HG03558 (cell line): Measurements from ENCODE around the gene RBKS.
"Not testable (repeated sequence)": the region's sequence is repeated elsewhere in the genome, so short reads cannot be mapped to it uniquely, and the experiment has no call there.

Source experiments
- ATAC-seq: cut with Tn5 transposase; IDR thresholded peaks from one replicate; pipeline ENCODE4 v1.9.1; 2021; ENCODE audit warnings: moderate number of reproducible peaks; ENCODE audit not compliant: unreplicated experiment; ENCODE audit errors: extremely low read depth

RBKS gene

DNA sequence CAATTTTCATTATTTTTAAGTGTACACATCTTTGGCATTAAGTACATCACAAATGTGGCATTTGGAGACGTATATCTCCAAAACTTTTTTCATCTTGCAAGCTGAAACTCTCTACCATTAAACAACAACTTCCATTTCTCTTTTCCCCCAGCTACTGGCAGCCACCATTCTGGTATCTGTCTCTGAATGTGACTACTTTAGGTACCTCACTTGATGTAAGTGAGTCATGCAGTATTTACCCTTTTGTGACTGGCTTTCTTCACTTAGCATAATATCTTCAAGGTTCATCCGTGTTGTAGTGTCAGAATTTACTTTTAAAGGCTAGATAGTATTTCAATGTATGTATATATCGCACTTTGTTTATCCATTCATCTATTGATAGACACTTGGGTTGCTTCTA lies 17.4 kb upstream of the RBKS start:
- no peak for ATAC-seq

DNA sequence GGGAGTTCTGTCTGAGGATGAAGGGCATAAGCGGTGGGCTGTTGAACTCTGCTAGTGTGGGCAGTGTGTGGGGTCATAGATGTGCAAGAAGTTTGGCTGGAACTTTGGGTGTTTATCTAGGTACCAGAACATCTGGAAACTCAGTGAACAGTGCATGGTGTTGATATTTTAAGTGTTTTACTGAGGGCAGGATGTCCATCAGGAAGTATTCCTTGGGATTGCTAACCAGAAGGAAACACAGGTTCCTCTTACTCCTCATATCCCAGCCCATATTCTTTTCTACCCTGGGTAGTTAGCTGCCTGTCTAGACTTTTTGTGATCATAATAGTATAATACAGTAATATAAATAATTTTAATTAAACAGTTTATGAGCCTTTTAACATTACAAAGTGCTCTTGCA lies 15.9 kb upstream of the RBKS start:
- no peak for ATAC-seq

DNA sequence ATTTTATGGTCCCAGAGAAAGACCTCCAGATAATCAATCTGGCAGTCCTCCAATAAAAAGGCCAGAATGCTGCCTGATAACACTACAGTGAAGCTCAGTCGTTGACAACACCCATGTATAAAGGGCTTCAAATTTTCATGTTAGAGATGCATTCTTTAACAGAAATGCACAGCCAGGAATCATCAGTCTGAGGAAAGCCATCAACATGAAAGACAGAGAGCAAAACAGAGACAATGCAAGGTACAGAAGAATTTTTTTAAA lies 14.1 kb upstream of the RBKS start:
- no peak for ATAC-seq

DNA sequence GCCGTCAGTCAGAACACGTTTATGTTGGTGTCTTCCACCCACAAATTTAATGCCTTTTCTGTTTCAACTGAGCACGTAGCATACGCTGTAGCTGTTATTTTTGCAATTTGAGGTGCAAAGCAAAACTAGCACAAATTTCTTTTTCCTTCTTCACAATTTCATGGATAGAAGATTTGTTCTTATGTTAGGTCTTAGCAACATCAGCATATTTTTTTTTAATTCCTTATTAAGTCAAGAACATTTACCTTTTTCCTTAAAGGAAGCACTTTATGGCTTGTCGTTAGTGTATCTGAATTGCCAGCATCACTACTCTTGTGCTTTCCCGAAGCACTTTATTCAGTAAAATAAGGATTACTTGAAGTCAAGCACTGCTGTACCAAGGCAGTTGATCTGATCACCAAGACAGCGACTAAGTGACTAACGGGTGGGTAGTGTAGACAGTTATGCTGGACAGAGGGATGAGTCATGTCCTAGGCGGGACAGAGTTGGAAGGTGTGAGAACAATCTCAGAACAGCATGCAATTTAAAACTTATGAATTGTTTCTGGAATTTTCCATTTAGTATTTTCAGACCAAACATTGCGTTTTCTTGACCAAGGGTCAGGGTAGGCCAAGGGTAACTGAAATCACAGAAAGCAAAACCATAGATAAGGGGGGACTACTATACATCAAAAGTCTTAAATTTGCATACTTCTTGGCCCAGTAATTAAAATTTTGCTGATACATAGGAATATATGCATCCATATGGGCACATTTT lies 13.6 kb upstream of the RBKS start:
- no peak for ATAC-seq

DNA sequence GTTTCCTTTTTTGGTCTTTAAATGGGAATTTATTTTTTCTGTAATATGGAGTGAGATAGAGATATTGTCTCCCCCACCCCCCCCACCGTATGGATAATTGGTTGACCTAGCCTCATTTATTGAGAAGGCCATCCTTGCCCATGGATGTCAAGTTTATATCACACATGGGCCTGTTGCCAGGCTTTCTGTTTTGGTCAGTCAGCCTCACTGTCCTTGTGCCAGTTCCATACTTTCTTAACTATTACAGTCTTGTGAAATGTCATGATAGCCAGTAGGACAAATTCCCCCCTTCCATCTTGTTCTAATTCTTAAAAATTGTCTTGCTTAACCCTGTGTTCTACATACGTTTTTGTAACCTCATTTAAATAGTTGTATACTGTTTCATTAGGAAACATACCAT lies 12.8 kb upstream of the RBKS start:
- no peak for ATAC-seq

DNA sequence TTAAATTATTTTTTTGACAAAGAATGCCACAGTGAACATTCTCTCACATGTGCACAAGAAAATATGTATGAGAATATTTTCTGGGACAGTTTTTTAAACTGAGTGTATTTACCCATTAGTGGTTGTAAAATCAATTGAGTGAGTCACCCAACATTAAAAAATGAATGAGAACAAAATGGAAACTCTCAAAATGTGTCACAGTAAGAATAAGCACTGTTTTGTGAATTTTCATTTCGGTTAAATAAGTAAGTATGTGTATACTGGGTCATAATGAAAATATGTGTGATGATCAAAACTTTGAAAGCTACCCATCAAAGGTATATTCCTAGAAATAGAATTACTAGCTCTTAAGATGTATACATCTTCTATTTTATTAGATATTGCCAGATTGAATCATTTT lies 11.9 kb upstream of the RBKS start:
- ATAC-seq: no peak

DNA sequence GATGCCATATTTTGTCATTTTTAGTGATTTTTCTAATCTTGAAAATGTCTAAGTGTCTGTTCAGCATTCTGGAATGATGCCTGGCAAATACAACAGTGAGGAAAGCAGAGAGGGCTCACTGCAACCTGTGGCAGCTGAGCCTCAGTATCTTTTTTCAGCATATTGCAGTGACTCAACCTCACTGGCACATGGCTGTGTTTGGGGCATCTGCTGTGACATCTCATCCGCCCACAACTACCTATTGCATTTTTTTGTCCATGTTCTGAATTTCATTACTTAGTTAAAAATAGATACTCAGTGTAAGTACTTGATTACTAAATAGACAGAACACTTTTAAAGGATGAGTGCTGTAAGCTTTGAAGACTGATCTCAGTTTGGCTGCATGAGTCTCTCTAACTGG lies 11.0 kb upstream of the RBKS start:
- ATAC-seq: no peak

DNA sequence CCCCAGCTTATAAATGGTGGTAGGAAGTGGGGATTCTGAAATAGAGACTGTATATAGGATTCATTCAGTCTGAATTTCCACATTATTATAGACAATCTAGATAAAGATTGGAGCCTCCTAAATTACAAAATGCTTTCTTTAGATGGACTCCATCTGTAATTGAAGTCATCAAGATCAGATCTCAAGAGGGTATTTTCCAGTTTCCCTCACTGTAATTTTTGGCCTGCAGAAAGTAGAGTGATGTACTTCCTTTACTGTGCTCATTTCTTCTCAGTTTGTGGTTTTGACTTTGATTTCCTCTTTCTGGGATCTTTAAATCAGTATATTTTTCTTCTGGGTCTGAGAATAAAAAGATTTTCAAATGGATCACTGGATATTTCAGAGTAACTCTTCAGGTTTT lies 7.5 kb upstream of the RBKS start:
- no peak for ATAC-seq

DNA sequence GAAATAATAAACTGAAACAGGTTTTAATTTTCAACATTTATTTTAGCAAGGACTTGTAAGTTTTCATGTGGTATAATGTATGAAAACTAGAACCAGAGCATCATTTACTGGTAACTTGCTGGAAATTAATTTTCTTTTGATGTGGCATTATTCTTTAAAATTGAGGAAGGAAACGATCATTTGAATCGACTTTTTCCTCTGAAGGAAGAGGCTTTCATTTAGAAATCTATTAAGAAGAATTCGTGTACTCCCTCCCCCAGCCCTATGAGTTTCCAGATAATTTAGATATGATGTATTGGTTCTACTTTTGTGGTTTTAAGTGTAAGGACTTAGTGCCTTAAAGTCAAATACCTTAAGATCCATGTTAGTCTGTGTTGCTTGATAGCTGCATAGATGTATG lies 2.8 kb upstream of the RBKS start:
- ATAC-seq: no peak

DNA sequence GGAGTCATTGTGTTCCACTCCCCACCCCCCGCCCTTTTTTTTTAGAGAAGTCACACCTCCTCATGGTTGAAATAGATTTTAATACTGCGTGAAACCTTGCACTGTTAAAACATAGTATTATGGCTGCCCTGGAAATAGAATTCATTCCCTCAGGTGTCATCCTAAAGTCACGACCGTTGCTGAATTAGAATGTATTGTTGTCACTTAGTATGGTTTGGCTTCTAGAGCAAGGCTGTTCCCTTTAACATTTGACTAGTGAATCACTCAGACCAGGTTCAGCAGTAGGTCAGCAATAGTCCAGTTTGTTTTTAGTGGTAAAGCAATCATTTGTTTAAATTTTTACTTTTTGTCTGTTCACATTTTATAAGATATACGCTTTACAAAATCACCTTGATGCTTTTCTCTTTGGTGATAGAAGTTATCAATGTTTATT lies 1.5 kb upstream of the RBKS start:
- no peak for ATAC-seq

DNA sequence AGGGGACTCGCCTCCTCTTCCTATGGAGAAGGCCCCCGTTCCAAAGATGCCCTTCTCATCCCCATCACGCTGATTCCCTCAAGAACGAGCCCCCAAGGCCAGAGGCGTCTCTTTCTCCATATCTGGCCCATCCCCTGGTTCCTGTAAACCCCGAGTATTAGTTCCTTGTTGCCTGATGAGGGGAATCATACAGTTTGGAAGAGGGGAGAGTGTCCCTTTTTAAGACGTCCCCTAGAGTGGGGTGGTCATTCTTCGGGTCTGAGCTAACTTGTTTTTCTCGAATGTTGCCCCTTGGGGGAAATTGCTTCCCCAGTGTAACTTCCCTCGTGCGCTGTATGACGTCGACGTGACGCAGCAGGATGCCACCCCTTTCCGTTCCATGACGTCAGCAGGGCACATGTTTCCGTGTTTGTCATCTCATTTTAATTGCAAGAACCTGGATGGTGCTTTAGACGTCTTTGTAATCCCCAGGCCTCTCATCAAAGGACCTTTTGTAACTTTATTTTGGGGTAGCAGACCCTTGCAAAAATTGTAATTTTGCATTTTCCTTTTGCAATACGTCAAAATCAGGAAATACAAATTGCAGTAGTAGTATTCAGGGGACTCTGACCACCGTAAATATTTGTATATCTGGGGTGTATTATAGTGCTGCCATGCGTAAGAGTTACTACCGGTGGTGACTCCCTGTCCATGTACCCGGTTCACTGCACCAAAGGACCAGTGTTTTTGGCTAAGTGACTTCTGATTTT lies 911 bp upstream of the RBKS start:
- no peak for ATAC-seq

DNA sequence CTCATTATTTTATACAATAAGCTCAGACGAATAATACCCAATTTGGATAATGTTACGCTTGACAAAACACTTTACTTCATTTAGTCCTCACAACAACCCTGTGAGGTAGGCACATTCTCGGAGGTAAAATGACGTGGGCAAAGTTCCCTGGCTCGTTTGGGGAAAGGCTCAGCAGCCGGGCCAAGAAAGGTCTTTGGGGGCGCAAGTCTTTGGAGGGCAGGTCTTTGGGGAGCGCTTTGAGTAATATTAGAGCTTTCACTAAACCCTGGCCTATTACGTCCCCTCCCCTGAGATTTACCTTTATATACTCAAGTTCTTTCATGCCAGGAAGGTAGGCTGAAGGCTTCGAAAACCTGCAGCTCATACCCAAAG lies 427 bp downstream of the RBKS start:
- ATAC-seq: no peak

DNA sequence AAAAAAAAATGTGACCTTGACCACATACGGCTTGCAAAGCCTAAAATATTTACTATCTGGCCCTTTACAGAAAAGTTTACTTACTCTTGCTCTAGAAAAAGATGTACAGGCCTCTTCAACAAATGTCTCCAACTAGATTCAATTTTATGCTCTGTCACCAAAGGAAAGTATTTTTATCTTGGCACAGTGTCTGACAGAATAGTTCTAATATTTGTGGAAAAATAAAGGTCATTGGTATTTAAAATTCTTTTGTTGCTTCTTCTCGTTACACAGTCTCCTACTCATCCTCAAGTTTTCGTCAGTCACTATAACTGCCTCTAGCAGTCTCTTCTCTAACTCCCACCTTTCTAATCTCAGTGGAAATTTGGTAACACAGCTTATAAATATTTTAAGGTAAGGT lies 1.4 kb downstream of the RBKS start:
- no peak for ATAC-seq

DNA sequence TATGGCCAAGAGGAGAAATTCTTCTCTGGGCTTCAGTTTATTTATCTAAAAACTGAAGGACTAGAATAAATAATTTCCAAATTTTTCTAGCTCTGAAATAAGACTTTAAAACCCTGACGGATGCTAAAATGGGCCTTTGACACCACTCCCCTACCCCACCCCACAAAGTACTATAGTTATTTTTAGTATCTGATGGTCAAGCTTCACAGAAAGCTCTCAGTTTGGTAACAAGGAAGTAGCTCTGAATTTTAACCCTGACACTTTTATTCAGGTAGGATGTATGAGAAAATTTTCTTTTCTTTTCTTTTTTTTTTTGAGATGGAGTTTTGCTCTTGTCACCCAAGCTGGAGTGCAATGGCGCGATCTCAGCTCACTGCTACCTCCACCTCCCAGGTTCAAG lies 2.4 kb downstream of the RBKS start:
- ATAC-seq: no peak

DNA sequence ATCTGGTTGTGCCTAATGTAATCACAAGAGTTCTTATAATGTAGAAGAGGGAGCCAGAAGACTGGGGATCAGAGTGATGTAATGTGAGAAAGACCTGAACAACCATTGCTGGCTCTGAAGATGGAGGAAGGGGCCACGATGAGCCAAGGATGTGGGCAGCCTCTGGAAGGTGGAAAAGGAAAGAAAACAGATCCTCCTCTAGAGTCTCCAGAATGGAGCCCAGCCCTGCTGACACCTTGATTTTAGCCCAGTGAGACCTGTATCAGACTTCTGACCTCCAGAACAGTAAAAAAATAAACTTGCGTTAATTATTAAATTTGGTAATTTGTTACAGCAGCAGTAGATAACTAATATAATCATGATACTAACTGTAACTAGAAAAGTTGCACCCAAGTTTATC lies 3.1 kb downstream of the RBKS start:
- ATAC-seq: no peak

DNA sequence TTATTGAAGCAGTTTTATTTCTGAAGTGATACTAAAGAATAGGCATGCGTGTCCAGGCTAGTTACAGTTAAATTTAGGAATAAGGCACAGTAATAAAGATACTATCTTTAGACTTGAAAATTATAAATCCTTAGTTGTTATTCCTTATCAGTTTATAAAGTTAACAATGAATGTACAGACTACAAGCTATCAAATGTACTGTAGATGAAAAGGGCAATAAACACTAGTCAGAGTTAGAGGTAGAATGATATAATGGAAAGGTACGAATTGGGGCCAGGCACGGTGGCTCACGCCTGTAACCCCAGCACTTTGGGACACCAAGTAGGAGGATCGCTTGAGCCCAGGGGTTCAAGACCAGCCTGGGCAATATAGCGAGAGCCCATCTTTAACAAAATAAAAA lies 3.9 kb downstream of the RBKS start:
- ATAC-seq: no peak

DNA sequence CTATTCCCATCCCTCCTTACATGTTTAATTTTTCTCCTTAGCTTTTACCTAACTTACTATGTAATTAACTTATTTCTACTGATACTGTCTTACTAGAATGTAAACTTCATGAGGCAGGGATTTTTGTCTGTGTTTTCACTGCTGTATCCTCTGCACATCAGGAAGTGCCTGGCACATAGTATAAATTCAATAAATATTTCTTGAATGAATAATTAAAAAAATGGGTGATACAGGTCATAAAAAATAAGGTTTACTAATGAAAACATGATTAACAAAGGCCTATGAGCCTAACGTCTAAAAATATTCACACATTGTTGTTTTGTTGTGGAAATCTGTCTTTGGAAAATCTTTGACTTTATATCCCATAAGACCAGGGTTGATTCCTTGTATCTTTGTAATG lies 4.5 kb downstream of the RBKS start:
- ATAC-seq: no peak

DNA sequence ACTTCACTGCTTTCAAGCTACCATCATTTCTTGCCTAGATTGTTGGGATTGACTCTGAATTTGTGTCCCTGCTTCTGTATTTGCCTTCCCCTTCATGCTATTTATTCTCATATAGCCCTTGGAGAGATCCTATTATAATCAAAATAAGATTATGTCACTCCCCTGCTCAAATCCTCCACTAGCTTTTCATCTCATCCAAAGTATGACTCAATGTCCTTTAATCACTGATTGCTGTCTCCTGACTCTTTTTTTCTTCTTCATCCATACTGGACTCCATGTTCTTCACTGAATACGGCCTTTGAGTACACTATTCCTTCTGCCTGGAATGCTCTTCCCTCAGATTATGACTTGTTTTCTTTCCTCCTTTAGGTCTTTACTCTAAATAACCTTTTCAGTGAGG lies 5.0 kb downstream of the RBKS start:
- ATAC-seq: no peak

DNA sequence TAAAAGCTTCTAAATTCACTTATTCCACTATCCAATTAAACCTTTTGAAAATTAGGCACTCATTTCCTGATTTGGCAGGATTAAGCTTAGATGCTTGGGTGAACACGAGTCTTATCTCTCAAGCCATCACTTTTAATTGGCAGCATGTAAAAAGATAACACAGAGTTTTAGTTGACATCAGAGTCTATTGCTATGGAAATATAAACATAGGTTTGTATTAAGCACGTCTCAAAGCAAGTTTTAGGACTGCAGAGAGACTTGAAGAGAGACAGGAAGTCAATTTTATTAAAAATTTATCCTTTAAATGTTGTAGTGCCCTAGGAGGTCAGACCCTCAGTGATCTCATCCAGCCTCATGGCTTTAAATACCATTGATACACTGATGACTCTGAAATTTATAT lies 5.6 kb downstream of the RBKS start:
- ATAC-seq: no peak

DNA sequence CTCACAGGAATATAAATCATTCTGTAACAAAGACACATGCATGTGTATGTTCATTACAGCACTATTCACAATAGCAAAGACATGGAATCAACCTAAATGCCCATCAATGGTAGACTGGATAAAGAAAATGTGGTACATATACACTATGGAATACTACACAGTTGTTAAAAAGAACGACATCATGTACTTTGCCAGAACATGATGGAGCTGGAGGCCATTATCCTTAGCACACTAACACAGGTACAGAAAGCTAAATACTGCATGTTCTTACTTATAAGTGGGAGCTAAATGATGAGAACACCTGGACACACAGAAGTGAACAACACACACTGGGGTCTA lies 7.6 kb downstream of the RBKS start:
- ATAC-seq: not testable (repeated sequence)

DNA sequence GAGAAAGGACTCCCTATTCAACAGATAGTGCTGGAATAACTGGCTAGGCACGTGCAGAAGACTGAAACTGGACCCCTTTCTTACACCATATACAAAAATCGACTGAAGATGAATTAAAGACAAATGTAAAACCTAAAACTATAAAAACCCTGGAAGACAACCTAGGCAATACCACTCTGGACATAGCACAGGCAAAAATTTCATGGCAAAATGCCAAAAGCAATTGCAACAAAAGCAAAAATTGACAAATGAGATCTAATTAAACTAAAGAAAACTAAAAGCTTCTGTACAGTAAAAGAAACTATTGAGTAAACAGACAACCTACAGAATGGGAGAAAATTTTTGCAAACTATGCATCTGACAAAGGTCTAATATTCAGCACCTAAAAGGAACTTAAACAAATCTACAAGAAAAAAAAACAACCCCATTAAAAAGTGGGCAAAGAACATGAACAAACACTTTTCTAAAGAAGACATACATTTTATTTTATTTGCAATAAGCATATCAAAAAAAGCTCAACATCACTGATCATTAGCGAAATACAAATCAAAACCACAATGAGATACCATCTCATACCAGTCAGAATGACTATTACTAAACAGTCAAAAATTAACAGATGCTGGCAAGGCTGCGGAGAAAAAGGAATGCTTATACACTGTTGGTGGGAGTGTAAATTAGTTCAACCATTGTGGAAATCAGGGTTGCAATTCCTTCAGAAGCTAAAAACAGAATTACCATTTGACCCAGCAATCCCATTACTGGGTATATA lies 8.2 kb downstream of the RBKS start:
- not testable (repeated sequence) for ATAC-seq

DNA sequence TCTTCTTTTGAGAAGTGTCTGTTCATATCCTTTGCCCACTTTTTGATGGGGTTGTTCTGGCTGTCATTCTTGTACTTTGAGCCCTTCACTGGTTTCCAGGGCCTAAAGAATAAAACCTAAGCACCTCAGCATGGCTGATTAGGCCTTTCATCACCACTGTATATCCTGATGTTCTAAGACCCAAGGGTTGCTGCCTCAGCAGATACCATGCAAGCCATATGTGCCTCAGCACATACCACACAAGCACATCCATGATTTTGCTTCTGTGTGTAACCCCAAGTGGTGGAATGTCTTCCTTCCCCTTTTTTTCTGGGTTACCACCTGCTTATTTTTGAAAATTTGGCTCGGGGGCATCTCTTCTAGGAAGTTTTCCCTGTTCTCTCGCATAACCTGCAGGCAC lies 11.4 kb downstream of the RBKS start:
- ATAC-seq: no peak
